ENCODE data around the gene CHD1.

DNA sequence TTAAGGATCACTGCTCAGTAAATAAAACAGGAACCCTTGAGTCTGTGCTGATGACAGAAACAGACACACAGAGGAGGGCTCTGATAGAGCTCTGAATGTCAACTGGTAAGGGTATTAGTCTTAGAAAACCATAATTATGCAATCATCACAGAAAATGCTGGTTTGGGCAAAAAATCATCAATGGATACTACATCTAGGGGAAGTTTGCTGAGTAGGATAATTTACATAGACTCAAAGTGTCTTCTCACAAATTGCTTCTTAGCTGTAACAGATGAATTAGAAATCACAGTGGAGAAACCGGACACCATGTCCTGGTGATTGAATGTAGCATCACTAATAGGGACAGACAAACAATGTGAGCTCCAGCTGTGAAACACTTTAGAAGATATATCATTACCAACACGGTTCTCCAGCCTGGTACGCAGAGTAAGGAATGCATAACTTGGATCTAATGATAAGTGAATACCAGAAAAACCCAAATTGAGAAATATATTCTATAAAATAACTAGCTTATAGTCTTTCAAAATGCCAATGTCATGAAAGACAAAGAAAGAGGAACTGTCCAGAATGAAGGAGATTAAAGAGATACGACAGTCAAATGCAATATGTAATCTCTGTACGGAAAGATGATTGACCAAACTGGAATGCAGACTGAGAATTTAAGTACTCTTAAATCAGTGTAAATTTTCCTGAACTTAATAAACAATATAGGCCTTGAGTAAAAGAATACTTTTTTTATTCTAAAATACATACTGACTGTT is 17.3 kb downstream of the CHD1 start:
- TF ChIP-seq, protein P1, sequence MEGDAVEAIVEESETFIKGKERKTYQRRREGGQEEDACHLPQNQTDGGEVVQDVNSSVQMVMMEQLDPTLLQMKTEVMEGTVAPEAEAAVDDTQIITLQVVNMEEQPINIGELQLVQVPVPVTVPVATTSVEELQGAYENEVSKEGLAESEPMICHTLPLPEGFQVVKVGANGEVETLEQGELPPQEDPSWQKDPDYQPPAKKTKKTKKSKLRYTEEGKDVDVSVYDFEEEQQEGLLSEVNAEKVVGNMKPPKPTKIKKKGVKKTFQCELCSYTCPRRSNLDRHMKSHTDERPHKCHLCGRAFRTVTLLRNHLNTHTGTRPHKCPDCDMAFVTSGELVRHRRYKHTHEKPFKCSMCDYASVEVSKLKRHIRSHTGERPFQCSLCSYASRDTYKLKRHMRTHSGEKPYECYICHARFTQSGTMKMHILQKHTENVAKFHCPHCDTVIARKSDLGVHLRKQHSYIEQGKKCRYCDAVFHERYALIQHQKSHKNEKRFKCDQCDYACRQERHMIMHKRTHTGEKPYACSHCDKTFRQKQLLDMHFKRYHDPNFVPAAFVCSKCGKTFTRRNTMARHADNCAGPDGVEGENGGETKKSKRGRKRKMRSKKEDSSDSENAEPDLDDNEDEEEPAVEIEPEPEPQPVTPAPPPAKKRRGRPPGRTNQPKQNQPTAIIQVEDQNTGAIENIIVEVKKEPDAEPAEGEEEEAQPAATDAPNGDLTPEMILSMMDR (IDR thresholded peaks at IDR 0.05): no peak
- no peak for TF ChIP-seq POLR2A (IDR thresholded peaks at IDR 0.05)
- no peak for TF ChIP-seq POLR2AphosphoS5 (IDR thresholded peaks at IDR 0.05)

Data from breast epithelium (tissue), 3 donors.